Activated naive CD4-positive, alpha-beta T cell treated with anti-CD3 and anti-CD28 coated beads, Interleukin-2, amount 10 ng/mL, durations not matched to agents 7 days and 5 days (primary cell): ENCODE measurements around the gene DES.

Experiments used
- CTCF ChIA-PET: fragments of 350-600 bp; sonication (Branson Sonifier 250); formaldehyde crosslinking; loops from one replicate; lab custom pipeline; 2021; ENCODE audit warnings: antibody characterized with exemption; lab: Charles Lee
- DNase-seq: peaks from one replicate; pipeline ENCODE4 v3.0.0-alpha.2; 2020
- H3K27ac Mint-ChIP-seq: one replicate; pipeline ENCODE4 v1.8.0; 2021; ENCODE audit warnings: mild to moderate bottlenecking, moderate library complexity, mixed read lengths
- H3K27me3 Mint-ChIP-seq: one replicate; pipeline ENCODE4 v1.8.0; 2021; ENCODE audit warnings: mild to moderate bottlenecking, mixed read lengths
- H3K36me3 Mint-ChIP-seq: one replicate; pipeline ENCODE4 v1.8.0; 2021; ENCODE audit warnings: mixed read lengths
- H3K4me1 Mint-ChIP-seq: one replicate; pipeline ENCODE4 v1.8.0; 2021; ENCODE audit warnings: mixed read lengths
- H3K4me3 Mint-ChIP-seq: one replicate; pipeline ENCODE4 v1.8.0; 2021; ENCODE audit warnings: mild to moderate bottlenecking, moderate library complexity, mixed read lengths
- H3K9me3 Mint-ChIP-seq: one replicate; pipeline ENCODE4 v1.8.0; 2021; ENCODE audit warnings: mixed read lengths

DES gene

DNA sequence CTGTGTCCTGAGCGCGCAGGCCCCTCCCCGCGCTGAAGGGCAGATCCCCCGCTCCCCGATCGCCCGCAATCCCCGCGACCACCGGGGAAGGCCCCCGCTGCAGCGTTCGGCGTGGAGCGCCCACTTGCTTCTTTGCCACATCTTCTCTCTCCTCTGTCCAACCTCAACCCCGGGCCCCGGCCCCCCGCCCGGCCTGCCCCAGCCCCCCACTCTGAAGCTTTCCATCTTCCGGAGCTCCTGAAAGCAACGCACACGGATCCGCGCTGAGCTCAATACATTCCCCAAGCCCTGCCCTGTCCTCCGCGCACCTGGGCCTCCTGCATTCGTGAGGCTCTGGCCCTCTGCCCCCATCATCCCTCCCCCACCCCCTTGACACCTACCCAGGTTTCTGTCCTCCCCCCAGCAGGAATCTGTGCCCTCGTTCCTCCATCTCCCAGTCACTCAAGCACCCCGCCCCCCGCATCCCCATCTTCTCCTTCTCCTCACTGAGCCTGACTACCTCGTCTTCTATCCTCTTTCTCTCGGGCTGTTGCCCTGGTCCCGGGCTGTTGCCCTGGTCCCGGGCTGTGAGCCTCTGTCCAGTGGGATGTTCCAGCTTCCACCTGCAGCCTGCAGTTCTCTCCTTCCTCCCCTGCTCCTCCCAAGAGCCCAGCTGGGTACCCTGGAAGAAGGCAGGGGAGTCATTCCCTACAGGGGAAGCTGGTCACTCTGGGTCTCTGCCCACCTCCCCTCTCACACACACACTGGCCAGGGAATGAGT, 24.3 kb downstream of the DES start:
- H3K9me3 Mint-ChIP-seq: no peaks in the 10 kb centered on the region
- peaks cover 54% of the 10 kb centered on the region for H3K27me3 Mint-ChIP-seq

DNA sequence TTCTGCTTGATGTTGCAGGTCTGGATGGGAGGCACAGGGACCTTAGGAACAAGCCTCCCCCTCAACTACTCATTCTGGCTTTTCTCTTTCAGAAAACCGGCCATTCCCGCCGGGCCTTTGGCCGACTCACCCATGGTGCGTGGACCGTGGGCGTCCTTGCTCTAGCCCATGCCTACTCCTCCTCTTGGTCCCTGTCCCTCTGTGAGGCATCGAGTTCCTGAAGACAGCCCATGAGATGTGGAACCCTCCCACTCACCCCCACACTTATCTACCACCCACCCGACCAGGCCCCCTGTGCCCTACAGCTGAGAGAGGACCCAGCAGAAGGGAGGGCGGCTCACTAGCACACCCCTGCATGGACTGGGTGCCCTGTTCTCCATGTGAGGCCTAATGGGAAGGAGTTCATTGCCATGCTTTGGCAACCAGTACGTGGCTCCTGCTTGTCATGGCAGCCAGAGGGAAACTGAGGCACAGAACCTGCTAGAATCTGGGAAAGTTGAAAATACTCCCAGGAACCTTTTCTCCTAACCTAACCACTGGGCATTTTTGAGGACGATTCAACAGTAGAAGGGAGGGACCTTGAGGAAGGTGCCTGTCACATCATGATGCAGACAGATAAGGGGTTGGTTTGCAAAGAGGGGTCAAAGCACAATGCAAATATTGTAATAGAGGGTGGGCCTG, 25.0 kb downstream of the DES start:
- CTCF ChIA-PET: no interaction called here
- H3K27me3 Mint-ChIP-seq: peaks cover 61% of the 10 kb centered on the region
- DNase-seq: no peak
- no peaks in the 10 kb centered on the region for H3K9me3 Mint-ChIP-seq
- peaks cover 13% of the 10 kb centered on the region for H3K4me1 Mint-ChIP-seq
- no peaks in the 10 kb centered on the region for H3K36me3 Mint-ChIP-seq
- H3K4me3 Mint-ChIP-seq: peak overlapping the region; percentile 66
- no peak overlapping the region for H3K27ac Mint-ChIP-seq

More for the DNA sequence above, 24.3 kb downstream of the DES start:
- CTCF ChIA-PET: interaction anchor here (0.9 to 1.2 kb wide), 2 partner anchors 67 to 87 kb away, joined by 3 read pairs; no protein-coding TSS in a partner anchor
- Mint-ChIP-seq H3K27ac (no peak overlapping the region), H3K4me1 (peaks cover 13% of the 10 kb centered on the region), H3K36me3 (no peaks in the 10 kb centered on the region), H3K4me3 (peak overlapping the region; percentile 66)
- no peak for DNase-seq

DNA sequence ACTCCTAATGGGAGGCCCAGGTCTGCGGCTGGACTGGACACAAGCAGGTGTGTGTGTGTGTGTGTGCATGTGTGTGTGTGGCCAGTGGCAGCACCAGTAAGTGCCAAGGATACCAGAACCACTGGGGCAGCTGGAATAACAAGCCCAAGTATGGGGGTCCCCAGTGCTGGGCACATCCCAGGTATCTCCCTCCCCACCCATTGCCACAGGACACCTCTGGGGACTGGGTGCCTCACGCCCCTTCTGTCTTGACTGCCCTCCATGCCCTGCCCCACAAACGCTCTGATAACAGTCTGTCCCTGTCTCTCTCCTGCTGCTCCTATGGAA, 25.5 kb downstream of the DES start:
- CTCF ChIA-PET: no interaction called here
- no peaks in the 10 kb centered on the region for H3K9me3 Mint-ChIP-seq
- no peak for DNase-seq
- H3K4me1 Mint-ChIP-seq: peaks cover 13% of the 10 kb centered on the region
- no peaks in the 10 kb centered on the region for H3K36me3 Mint-ChIP-seq
- peaks cover 66% of the 10 kb centered on the region for H3K27me3 Mint-ChIP-seq
- H3K27ac Mint-ChIP-seq: no peak overlapping the region
- no peak overlapping the region for H3K4me3 Mint-ChIP-seq

DNA sequence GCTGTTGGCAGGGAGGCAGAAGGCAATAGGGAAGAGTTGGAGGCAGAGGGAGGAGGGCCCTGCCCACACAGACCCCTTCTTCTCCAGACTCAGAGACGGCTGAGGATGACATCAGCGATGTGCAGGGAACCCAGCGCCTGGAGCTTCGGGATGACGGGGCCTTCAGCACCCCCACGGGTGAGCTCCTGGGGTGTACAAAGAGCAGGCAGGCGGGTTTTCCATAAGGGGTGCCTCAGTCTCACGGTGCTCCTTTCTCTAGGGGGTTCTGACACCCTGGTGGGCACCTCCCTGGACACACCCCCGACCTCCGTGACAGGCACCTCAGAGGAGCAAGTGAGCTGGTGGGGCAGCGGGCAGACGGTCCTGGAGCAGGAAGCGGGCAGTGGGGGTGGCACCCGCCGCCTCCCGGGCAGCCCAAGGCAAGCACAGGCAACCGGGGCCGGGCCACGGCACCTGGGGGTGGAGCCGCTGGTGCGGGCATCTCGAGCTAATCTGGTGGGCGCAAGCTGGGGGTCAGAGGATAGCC, 26.5 kb downstream of the DES start:
- H3K4me3 Mint-ChIP-seq: no peak overlapping the region
- CTCF ChIA-PET: interaction anchor here (1.6 kb wide), 1 partner anchor 11 kb away, joined by 3 read pairs; no protein-coding TSS in a partner anchor
- DNase-seq: no peak
- H3K36me3 Mint-ChIP-seq: no peaks in the 10 kb centered on the region
- peaks cover 13% of the 10 kb centered on the region for H3K4me1 Mint-ChIP-seq
- no peaks in the 10 kb centered on the region for H3K9me3 Mint-ChIP-seq
- no peak overlapping the region for H3K27ac Mint-ChIP-seq
- H3K27me3 Mint-ChIP-seq: peaks cover 76% of the 10 kb centered on the region

DNA sequence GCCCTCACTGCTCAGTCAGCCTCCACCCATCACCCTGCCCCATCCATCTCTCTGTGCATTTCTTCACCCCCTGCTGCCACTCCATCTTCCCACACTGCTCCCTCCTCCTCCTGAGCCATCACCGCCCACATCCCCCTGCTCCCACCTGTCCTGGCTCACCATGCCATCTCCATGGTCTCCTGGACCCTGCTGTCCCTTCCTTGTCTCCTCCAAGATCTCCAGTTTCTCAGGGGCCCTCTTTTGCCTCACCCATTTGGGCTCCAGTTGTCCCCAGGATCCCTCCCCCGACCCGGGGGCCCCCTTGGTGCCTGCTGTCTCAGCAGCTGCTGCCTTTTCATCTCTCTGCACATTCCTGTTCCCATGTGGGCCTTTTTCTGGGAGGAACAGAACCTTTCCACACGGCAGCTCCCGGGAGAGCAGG, 27.1 kb downstream of the DES start:
- Mint-ChIP-seq H3K4me1 (peaks cover 16% of the 10 kb centered on the region), H3K9me3 (no peaks in the 10 kb centered on the region), H3K27ac (no peak overlapping the region), H3K4me3 (no peak overlapping the region), H3K27me3 (peaks cover 81% of the 10 kb centered on the region), H3K36me3 (no peaks in the 10 kb centered on the region)
- DNase-seq: no peak
- CTCF ChIA-PET: interaction anchor here (1.6 kb wide), 1 partner anchor 12 kb away, joined by 3 read pairs; no protein-coding TSS in a partner anchor

DNA sequence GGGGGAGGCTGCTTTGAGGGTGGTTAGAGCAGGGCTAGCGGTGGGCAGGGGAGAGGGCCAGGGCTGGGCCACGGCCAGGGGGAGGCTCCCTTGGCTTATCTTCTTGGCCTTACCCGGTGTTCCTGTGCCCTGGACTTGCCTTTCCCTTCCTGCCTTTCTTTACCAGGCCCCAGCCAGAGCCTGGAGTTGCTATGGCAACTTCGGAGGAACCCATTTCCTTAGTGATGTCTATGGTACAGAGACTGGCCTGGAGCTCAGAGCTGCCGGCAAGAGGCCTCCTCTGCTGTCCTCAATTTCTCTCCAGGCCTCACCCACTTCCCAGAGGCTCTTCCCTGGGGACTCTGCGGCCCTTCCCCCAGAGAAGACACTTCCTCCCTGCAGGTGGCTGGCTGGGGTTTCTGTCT, 27.9 kb downstream of the DES start:
- Mint-ChIP-seq H3K36me3 (no peaks in the 10 kb centered on the region), H3K4me3 (no peak overlapping the region), H3K9me3 (no peaks in the 10 kb centered on the region), H3K27me3 (peaks cover 90% of the 10 kb centered on the region), H3K4me1 (peaks cover 12% of the 10 kb centered on the region), H3K27ac (no peak overlapping the region)
- DNase-seq: no peak
- CTCF ChIA-PET: interaction anchor here (0.8 to 1.6 kb wide), 3 partner anchors 12 to 49 kb away, joined by 3 read pairs; no protein-coding TSS in a partner anchor

DNA sequence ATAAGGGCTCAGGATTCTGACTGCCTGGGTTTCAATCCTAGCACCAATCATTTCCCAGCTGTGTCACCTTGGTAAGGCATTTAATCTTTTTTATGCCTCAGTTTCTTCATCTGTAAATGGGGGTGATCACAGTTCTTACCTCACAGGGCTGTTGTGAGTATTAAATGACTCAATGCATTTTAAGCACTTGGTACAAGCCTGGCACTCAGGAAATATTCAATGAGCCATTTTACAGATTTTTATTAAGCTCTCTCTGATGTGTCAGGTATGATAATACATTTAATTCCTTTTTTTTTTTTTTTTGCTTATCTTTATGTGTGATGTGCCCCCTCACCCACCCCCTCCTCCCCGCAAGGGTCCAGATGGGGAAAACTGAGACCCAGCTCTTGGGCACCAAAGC, 28.5 kb downstream of the DES start:
- Mint-ChIP-seq H3K4me3 (no peak overlapping the region), H3K4me1 (peaks cover 8% of the 10 kb centered on the region), H3K9me3 (no peaks in the 10 kb centered on the region), H3K27ac (no peak overlapping the region), H3K36me3 (no peaks in the 10 kb centered on the region), H3K27me3 (peaks cover 96% of the 10 kb centered on the region)
- CTCF ChIA-PET: interaction anchor here (0.7 to 1.1 kb wide), 4 partner anchors 9 to 49 kb away, joined by 3 to 4 read pairs (median 3); no protein-coding TSS in a partner anchor
- no peak for DNase-seq

DNA sequence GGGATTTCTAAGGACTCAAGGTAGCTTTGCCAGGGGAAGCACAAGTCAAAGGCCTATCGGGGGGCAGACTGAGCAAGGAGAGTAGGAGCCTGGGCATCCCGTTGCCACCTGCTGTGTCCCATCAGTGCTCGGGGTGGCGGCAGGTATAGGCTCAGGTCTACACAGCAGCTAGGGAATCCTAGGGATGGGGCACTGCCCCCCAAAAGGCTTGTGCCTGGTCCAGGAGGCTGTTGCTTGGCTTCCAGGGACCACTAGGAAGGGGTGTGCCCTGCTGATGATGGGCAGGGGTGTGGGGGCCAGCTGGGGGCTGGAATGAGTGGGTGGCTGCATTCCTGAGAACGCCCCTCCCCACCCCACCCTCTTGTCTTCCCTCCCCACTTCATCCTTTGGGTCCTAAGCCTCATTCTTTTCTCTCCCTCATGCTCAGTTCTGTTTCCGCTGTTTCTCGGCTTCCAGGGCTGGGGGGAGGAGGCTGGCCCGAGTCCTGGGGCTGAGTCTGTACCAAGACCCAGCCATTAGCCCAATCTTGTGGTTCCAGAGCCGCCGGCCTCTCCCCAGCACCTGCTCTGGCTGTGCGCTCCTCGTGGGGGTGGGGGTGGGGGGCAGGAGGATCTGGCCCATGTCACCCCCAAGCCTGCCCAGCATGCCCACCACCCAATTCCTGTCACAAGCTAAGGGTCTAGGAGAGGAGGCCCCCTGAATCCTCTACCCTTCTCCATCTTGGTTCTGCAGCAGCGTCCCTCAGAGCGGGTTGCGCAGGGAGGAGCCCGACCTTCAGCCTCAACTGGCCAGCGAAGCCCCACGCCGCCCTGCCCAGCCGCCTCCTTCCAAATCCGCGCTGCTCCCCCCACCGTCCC, 29.3 kb downstream of the DES start:
- H3K4me1 Mint-ChIP-seq: peaks cover 8% of the 10 kb centered on the region
- peaks cover 98% of the 10 kb centered on the region for H3K27me3 Mint-ChIP-seq
- no peak overlapping the region for H3K27ac Mint-ChIP-seq
- no peaks in the 10 kb centered on the region for H3K9me3 Mint-ChIP-seq
- no peak overlapping the region for H3K4me3 Mint-ChIP-seq
- DNase-seq: no peak
- CTCF ChIA-PET: interaction anchor here (0.7 to 1.1 kb wide), 3 partner anchors 8 to 14 kb away, joined by 3 to 4 read pairs (median 3); no protein-coding TSS in a partner anchor
- no peaks in the 10 kb centered on the region for H3K36me3 Mint-ChIP-seq

DNA sequence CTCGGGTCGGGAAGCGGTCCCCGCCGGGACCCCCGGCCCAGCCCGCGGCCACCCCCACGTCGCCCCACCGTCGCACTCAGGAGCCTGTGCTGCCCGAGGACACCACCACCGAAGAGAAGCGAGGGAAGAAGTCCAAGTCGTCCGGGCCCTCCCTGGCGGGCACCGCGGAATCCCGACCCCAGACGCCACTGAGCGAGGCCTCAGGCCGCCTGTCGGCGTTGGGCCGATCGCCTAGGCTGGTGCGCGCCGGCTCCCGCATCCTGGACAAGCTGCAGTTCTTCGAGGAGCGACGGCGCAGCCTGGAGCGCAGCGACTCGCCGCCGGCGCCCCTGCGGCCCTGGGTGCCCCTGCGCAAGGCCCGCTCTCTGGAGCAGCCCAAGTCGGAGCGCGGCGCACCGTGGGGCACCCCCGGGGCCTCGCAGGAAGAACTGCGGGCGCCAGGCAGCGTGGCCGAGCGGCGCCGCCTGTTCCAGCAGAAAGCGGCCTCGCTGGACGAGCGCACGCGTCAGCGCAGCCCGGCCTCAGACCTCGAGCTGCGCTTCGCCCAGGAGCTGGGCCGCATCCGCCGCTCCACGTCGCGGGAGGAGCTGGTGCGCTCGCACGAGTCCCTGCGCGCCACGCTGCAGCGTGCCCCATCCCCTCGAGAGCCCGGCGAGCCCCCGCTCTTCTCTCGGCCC, 30.1 kb downstream of the DES start:
- no peak overlapping the region for H3K27ac Mint-ChIP-seq
- H3K27me3 Mint-ChIP-seq: peaks cover 97% of the 10 kb centered on the region
- no peak overlapping the region for H3K4me3 Mint-ChIP-seq
- no peaks in the 10 kb centered on the region for H3K36me3 Mint-ChIP-seq
- no peaks in the 10 kb centered on the region for H3K9me3 Mint-ChIP-seq
- peaks cover 3% of the 10 kb centered on the region for H3K4me1 Mint-ChIP-seq
- CTCF ChIA-PET: no interaction called here
- no peak for DNase-seq

DNA sequence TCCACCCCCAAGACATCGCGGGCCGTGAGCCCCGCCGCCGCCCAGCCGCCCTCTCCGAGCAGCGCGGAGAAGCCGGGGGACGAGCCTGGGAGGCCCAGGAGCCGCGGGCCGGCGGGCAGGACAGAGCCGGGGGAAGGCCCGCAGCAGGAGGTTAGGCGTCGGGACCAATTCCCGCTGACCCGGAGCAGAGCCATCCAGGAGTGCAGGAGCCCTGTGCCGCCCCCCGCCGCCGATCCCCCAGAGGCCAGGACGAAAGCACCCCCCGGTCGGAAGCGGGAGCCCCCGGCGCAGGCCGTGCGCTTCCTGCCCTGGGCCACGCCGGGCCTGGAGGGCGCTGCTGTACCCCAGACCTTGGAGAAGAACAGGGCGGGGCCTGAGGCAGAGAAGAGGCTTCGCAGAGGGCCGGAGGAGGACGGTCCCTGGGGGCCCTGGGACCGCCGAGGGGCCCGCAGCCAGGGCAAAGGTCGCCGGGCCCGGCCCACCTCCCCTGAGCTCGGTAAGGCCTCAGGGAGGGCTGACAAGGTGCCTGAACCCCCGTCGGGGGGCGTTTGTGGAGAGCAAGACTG, 30.7 kb downstream of the DES start:
- Mint-ChIP-seq H3K4me1 (peaks cover 3% of the 10 kb centered on the region), H3K27ac (no peak overlapping the region), H3K27me3 (peaks cover 92% of the 10 kb centered on the region), H3K36me3 (no peaks in the 10 kb centered on the region), H3K4me3 (no peak overlapping the region), H3K9me3 (no peaks in the 10 kb centered on the region)
- CTCF ChIA-PET: interaction anchor here (1.1 to 1.2 kb wide), 2 partner anchors 9 to 27 kb away, joined by 3 read pairs; no protein-coding TSS in a partner anchor
- no peak for DNase-seq

DNA sequence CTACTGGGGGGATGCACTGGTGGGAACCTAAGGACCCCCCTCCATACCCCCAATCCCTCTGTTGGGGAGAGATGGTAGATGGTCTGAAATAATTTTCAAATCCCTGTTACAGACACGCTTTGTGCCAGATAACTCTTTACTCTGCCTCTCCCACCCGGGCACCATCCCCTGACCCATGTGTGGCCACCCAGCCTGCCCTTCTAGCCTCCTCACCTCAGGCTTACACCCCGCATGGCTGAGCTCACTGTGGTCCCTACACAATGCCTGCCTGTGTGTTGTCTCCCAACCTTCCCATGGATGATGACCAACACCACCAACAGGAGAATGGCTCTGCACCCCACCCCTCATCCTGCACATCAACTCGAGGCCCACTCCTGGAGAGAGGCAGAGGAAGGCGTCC, 31.4 kb downstream of the DES start:
- Mint-ChIP-seq H3K27me3 (peaks cover 88% of the 10 kb centered on the region), H3K9me3 (no peaks in the 10 kb centered on the region), H3K4me3 (no peak overlapping the region), H3K36me3 (no peaks in the 10 kb centered on the region), H3K4me1 (peaks cover 3% of the 10 kb centered on the region), H3K27ac (no peak overlapping the region)
- CTCF ChIA-PET: interaction anchor here (1.0 to 1.5 kb wide), 4 partner anchors 8 to 26 kb away, joined by 3 to 4 read pairs (median 3); no protein-coding TSS in a partner anchor
- DNase-seq: no peak

DNA sequence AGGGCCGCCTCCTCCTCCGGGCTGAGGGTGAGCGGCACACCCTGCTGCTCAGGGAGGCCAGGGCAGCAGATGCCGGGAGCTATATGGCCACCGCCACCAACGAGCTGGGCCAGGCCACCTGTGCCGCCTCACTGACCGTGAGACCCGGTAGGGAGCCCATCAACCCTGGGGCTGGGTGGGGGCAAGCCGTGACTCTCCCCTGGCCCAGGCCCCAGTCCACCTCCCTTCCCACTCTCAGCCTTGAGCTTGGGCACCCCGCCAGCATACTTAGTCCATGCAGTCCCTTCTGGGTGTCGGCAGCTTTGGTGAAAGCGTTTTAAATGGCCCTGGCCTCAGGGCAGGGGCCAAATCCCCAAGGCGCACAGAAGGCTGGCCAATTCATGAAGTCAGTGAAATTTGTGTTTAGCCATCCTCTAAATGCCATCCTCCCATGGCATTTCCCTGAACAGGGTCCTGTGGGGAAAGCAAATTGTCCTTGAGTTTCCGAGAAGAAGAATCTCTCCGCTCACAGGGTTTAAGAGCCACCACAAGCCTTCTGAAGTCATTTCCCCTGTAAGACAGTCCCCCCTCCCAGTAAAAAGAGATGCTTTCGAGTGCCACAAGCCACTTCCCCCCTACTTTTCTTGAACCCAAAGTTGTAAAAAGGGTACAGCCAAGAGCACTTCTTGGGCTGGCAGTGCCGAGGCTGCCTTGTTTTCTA, 33.6 kb downstream of the DES start:
- H3K4me3 Mint-ChIP-seq: no peak overlapping the region
- no peaks in the 10 kb centered on the region for H3K36me3 Mint-ChIP-seq

More for the DNA sequence above, 33.6 kb downstream of the DES start:
- H3K27ac Mint-ChIP-seq: no peak overlapping the region
- no peak for DNase-seq
- no peaks in the 10 kb centered on the region for H3K9me3 Mint-ChIP-seq
- CTCF ChIA-PET: no interaction called here
- H3K27me3 Mint-ChIP-seq: peaks cover 71% of the 10 kb centered on the region
- peaks cover 3% of the 10 kb centered on the region for H3K4me1 Mint-ChIP-seq
